Esophagus muscularis mucosa (tissue), 4 donors: ENCODE results near the gene SRP68.

Experiments
- CTCF ChIP-seq, 3 experiments: fragments of 200-600 bp in 2 of 3; fragments of 450-650 bp in 1 of 3; sonication (generic) in 2 of 3; IDR thresholded peaks; one replicate each; pipeline ENCODE4 v1.5.1; 2017 to 2019; ENCODE audit warnings: antibody characterized with exemption in 3 of 3, mild to moderate bottlenecking in 2 of 3, moderate library complexity in 1 of 3
- EP300 ChIP-seq: sonication (generic); formaldehyde crosslinking; IDR thresholded peaks from one replicate; pipeline ENCODE4 v1.6.1; 2017; ENCODE audit warnings: antibody characterized with exemption
- POLR2A ChIP-seq: fragments of 450-650 bp; IDR thresholded peaks from one replicate; pipeline ENCODE4 v1.6.1; 2017; ENCODE audit warnings: antibody characterized with exemption, moderate library complexity, mild to moderate bottlenecking, low read depth
- POLR2AphosphoS5 ChIP-seq, 2 donors: sonication (generic); formaldehyde crosslinking; IDR thresholded peaks; one replicate each; pipeline ENCODE4 v1.6.1; 2017; ENCODE audit warnings: antibody characterized with exemption in 2 of 2

GRCh38 chr17:76075364-76076145 is 3.2 kb upstream of the SRP68 start:
- no peak for TF ChIP-seq POLR2AphosphoS5 (IDR thresholded peaks at IDR 0.05)
- peak in 1 of 3 experiments; percentile 9 for TF ChIP-seq CTCF (IDR thresholded peaks at IDR 0.05)
- TF ChIP-seq POLR2A: no peak
- no peak for TF ChIP-seq EP300
